ENCODE data around the gene GPR135. TPM values are rescaled to one million over a fixed set of nuclear protein-coding genes. Genes with fewer than 3 reads are reported as not detected.
A peak's percentile ranks its signal among the peaks of the same experiment; 100 is the strongest.

GPR135 gene
- polyA plus RNA-seq, 1 of the 3 experiments (the other 2 are of a cell fraction) = 2.1 TPM

- H3K27me3 ChIP-seq (ENCODE audit: insufficient read depth) = no peaks in the 10 kb centered on the region
- H3K9me2 ChIP-seq = no peaks in the 10 kb centered on the region
- H3K4me3 ChIP-seq (ENCODE audit: low read depth in 2 of 2, low read length in 1 of 2) = no peak overlapping the region
- no peak overlapping the region for H3K27ac ChIP-seq (ENCODE audit: low read depth in 2 of 2, low read length in 1 of 2)
- H3K4me1 ChIP-seq (ENCODE audit: control insufficient read depth in 1 of 2, insufficient read depth in 2 of 2, low read depth in 1 of 2, low read length in 1 of 2) = peaks cover 8 to 11% of the 10 kb centered on the region in 2 experiments; a peak in 2 of 4 replicates
- DNase-seq = no peak
- ChIA-PET CTCF (interaction anchor here (1.1 to 2.1 kb wide), 3 partner anchors 14 to 929 kb away, joined by 3 to 8 read pairs (median 5); no protein-coding TSS in a partner anchor), POLR2A (no interaction called here)
- H3K4me2 ChIP-seq = no peak overlapping the region
- no peaks in the 10 kb centered on the region for H3K9me3 ChIP-seq
- no peak for TF ChIP-seq TEAD4 (IDR thresholded peaks at IDR 0.05; ENCODE audit: borderline replicate concordance, insufficient read depth)
- TF ChIP-seq PBX3 (IDR thresholded peaks at IDR 0.05) = no peak
- TF ChIP-seq USF2 (IDR thresholded peaks at IDR 0.05; ENCODE audit: borderline replicate concordance, low read depth, low read length) = no peak
- TF ChIP-seq TAF1 (IDR thresholded peaks at IDR 0.05; ENCODE audit: borderline replicate concordance, low read depth, low read length) = no peak
- no peak for TF ChIP-seq ELF1 (IDR thresholded peaks at IDR 0.05)
- TF ChIP-seq TCF12 (IDR thresholded peaks at IDR 0.05) = no peak
- TF ChIP-seq GABPA (IDR thresholded peaks at IDR 0.05; ENCODE audit: low read depth) = no peak
- TF ChIP-seq MEF2A (IDR thresholded peaks at IDR 0.05; ENCODE audit: borderline replicate concordance, low read depth) = no peak
- no peak for TF ChIP-seq NRF1 (IDR thresholded peaks at IDR 0.05; ENCODE audit: low read depth, low read length)
- TF ChIP-seq RCOR1 (IDR thresholded peaks at IDR 0.05; ENCODE audit: low read length) = no peak
- TF ChIP-seq FOXJ3 (CRISPR knock-in tag; IDR thresholded peaks at IDR 0.05) = no peak
- TF ChIP-seq RAD21 (IDR thresholded peaks at IDR 0.05; ENCODE audit: low read length) = no peak
- no peak for TF ChIP-seq MXI1 (IDR thresholded peaks at IDR 0.05; ENCODE audit: low read depth, low read length)
- TF ChIP-seq SMC3 (IDR thresholded peaks at IDR 0.05; ENCODE audit: low read depth, low read length) = no peak
- no peak for TF ChIP-seq FOXM1 (IDR thresholded peaks at IDR 0.05; ENCODE audit: low read depth)
- no peaks in the 10 kb centered on the region for H4K20me1 ChIP-seq (ENCODE audit: insufficient read depth)
- no peaks in the 10 kb centered on the region for H3F3A ChIP-seq (replicated peaks; ENCODE audit: insufficient read depth)
- H3K79me2 ChIP-seq (ENCODE audit: insufficient read depth) = no peaks in the 10 kb centered on the region
- no peak overlapping the region for H3K9ac ChIP-seq
- 98% methylated on average over 4 of the region's 4 CpGs for WGBS (ENCODE audit: low lambda C conversion rate)
- H2AFZ ChIP-seq (ENCODE audit: low read depth) = no peak overlapping the region
- peaks cover 2 to 18% of the 10 kb centered on the region in 2 experiments for H3K36me3 ChIP-seq (replicated peaks in 1 of 2; ENCODE audit: control insufficient read depth in 1 of 2, insufficient read depth in 2 of 2, low read length in 1 of 2)
Observed at GRCh38 chr14:59429790-59430189, 35.4 kb downstream of the GPR135 start.

GRCh38 chr14:59428581-59429012, 36.6 kb downstream of the GPR135 start:
- Histone ChIP-seq H2AFZ (ENCODE audit: low read depth) (no peak overlapping the region), H3K27ac (ENCODE audit: low read depth in 2 of 2, low read length in 1 of 2) (peak overlapping the region in 1 of 2 experiments; percentile 21; a peak in 2 of 4 replicates), H3K9me2 (no peaks in the 10 kb centered on the region), H3K4me3 (ENCODE audit: low read depth in 2 of 2, low read length in 1 of 2) (no peak overlapping the region), H3K9me3 (no peaks in the 10 kb centered on the region), H3K9ac (no peak overlapping the region), H3K27me3 (ENCODE audit: insufficient read depth) (no peaks in the 10 kb centered on the region), H3F3A (replicated peaks; ENCODE audit: insufficient read depth) (no peaks in the 10 kb centered on the region), H3K4me1 (ENCODE audit: control insufficient read depth in 1 of 2, insufficient read depth in 2 of 2, low read depth in 1 of 2, low read length in 1 of 2) (peaks cover 8 to 11% of the 10 kb centered on the region in 2 experiments; a peak in 2 of 4 replicates), H3K79me2 (ENCODE audit: insufficient read depth) (no peaks in the 10 kb centered on the region), H3K4me2 (0 out of 2 replicates have a peak overlapping the region, but pooled peaks have one; percentile 11), H3K36me3 (replicated peaks in 1 of 2; ENCODE audit: control insufficient read depth in 1 of 2, insufficient read depth in 2 of 2, low read length in 1 of 2) (peaks cover 2 to 6% of the 10 kb centered on the region in 2 experiments), H4K20me1 (ENCODE audit: insufficient read depth) (no peaks in the 10 kb centered on the region)
- DNase-seq = no peak
- ChIA-PET CTCF (interaction anchor here (0.6 to 2.1 kb wide), 5 partner anchors 15 to 304 kb away, joined by 3 to 9 read pairs (median 5); no protein-coding TSS in a partner anchor), POLR2A (no interaction called here)
- 86% methylated on average over 1 of the region's 1 CpG for WGBS (ENCODE audit: low lambda C conversion rate)
- no peak for TF ChIP-seq TEAD4 (IDR thresholded peaks at IDR 0.05; ENCODE audit: borderline replicate concordance, insufficient read depth)
- TF ChIP-seq SIN3A (IDR thresholded peaks at IDR 0.05; ENCODE audit: borderline replicate concordance, low read depth, low read length) = no peak
- 0 out of 2 replicates have a peak, but pooled peaks have one; percentile 14 for TF ChIP-seq FOSL2 (IDR thresholded peaks at IDR 0.05; ENCODE audit: borderline replicate concordance, low read depth)
- no peak for TF ChIP-seq MEF2A (IDR thresholded peaks at IDR 0.05; ENCODE audit: borderline replicate concordance, low read depth)
- TF ChIP-seq ZBTB33 (IDR thresholded peaks at IDR 0.05; ENCODE audit: borderline replicate concordance, low read depth) = no peak
- TF ChIP-seq RXRA (IDR thresholded peaks at IDR 0.05; ENCODE audit: borderline replicate concordance, low read depth) = no peak
- no peak for TF ChIP-seq IRF3 (IDR thresholded peaks at IDR 0.05; ENCODE audit: low read depth, low read length)
- TF ChIP-seq PBX3 (IDR thresholded peaks at IDR 0.05) = no peak
- no peak for TF ChIP-seq EP300 (IDR thresholded peaks at IDR 0.05; ENCODE audit: borderline replicate concordance in 1 of 2, low read depth in 1 of 2, low read length in 1 of 2)

Data from SK-N-SH (cell line).